HFF-Myc (cell line): ENCODE data around the gene FAM117B.

Source experiments
- DNase-seq: peaks from one replicate; pipeline ENCODE4 v3.0.0-alpha.2; 2011; ENCODE audit warnings: low read depth; ENCODE audit errors: extremely low read depth
- H3K4me3 ChIP-seq: replicated peaks from 2 replicates; pipeline ENCODE4 v1.5.1; 2011; ENCODE audit warnings: low read depth, mild to moderate bottlenecking, control low read depth, low read length
- CTCF ChIP-seq: IDR thresholded peaks from 2 replicates; pipeline ENCODE4 v1.5.1; 2012; ENCODE audit warnings: mild to moderate bottlenecking, low read depth, low read length, control low read depth; ENCODE audit errors: missing control alignments

FAM117B gene

GRCh38 chr2:202690321-202690900, 55.6 kb downstream of the FAM117B start:
- DNase-seq, result no peak
- TF ChIP-seq CTCF, result no peak
- no peak overlapping the region for H3K4me3 ChIP-seq

GRCh38 chr2:202693503-202693902, 58.7 kb downstream of the FAM117B start:
- H3K4me3 ChIP-seq, result no peak overlapping the region
- TF ChIP-seq CTCF, result no peak
- no peak for DNase-seq

- no peak overlapping the region for H3K4me3 ChIP-seq
- TF ChIP-seq CTCF, result no peak
- no peak for DNase-seq
Measured at GRCh38 chr2:202695166-202695565, 60.4 kb downstream of the FAM117B start.

- TF ChIP-seq CTCF, result no peak
- DNase-seq, result no peak
- no peak overlapping the region for H3K4me3 ChIP-seq
Measured at GRCh38 chr2:202700075-202700901, 65.5 kb downstream of the FAM117B start.

GRCh38 chr2:202703091-202703490, 68.3 kb downstream of the FAM117B start:
- TF ChIP-seq CTCF, result no peak
- H3K4me3 ChIP-seq, result no peak overlapping the region
- no peak for DNase-seq

- no peak for TF ChIP-seq CTCF
- DNase-seq, result no peak
- no peak overlapping the region for H3K4me3 ChIP-seq
Measured at GRCh38 chr2:202704248-202704647, 69.5 kb downstream of the FAM117B start.
